Stimulated activated CD8-positive, alpha-beta memory T cell treated with anti-CD3 and anti-CD28 coated beads, Interleukin-4, amount 100 ng/mL, for 48 hours (primary cell): ENCODE measurements around the gene UBE2M.

Experiments used
- DNase-seq: peaks from one replicate; pipeline ENCODE4 v3.0.0-alpha.2; 2020

UBE2M gene

DNA sequence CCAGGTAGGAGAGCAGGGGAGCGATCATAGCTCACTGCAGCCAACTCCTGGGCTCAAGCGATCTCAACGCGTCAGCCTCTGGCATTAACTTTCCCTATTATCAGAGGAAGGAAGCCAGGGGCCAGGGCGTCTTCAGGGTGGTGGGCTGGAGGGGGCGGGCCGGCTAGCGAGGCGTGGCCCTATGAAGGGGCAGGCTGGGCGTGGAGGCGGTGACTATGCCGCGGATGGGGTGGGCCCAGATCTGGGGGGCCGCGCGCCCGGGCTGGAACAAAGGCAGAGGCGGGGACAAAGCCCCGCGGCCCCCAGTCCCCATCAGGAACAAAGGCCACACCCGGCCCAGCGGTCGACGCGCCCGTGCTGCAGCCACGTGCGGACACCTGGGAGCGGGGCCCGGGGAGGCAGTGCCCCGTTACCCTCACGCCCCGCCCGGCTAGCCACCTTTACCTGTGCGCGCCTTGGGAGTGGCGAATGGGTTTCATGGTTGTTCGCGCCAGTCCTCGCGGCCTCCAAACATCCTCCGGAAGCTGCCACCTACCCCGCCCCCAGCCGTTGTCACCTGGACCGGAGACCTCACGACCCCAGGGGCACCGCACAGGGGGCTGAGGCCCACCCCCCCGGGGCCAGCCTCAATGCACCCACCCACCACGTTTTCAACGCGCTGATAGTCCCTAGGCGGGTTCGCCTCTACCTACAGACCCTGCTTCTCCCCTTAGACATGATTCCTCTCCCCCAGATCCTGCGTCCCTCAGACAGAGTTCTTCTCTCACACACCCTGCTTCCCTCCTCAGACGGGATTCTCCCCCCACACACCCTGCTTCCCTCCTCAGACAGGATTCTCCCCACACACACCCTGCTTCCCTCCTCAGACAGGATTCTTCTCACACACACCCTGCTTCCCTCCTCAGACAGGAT lies 19.9 kb downstream of the UBE2M start:
- DNase-seq, result peak; percentile 71

DNA sequence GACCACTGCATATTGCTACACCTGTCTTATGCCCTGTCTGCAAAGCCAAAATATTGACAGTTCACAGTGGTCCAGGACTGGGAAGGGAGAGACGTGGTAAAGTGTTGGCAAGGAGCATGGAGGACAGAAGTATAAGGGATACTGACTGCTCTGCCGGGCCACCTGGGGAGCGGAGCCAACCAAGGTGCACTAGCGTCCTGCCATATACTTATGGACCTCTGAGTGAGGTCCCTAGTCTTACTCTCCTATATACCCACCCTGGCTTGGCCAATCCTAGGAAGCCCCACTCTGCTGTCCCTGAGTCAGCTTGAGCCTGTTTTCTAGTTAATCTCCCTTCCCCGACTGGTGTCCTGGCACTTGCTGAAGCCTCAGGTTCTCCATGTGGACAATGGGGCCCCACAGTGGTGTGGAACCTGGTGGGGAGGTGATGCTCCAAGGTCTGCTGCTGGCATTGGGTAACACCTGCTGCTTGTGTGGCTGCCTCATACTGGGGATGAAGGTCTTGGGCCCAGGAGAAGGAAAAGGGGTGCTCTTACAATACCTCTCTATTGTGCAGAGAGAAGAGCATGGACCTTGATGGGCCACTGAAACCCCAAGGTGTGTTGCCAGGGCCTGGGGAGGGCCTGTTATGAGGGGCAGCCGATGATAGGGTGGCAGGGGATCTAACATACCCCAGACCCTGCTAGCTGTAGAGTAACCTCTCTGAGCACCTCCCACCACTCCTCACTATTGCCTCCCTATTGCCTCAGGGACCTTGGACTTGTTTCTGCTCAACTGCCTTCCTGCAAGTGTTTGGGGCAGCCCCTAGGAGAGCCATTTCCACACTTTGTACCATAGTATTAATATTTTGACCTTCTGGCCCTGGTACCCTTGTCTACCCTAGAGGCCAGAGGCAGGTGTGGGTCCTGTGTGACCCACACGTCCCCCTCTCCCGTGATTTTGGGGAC lies 21.3 kb downstream of the UBE2M start:
- no peak for DNase-seq

DNA sequence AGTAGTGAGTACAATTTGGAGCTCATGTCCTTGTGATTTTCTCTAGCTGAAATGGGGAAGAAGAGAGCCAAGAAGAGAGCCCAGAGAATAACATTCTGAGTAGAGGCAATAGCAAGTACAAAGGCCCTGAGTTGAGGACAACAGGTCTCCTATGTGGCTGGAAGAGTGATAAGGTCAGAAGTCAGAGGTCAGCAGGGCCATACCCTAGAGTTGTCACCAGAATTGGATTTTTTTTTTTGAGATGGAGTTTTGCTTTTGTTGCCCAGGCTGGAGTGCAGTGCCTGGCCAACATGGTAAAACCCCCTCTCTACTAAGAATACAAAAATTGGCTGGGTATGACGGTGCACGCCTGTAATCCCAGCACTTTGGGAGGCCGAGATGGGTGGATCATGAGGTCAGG lies 22.6 kb downstream of the UBE2M start:
- no peak for DNase-seq

- DNase-seq, result no peak
These were observed 27.2 kb downstream of the UBE2M start for GRCh38 chr19:58531034-58531840.

DNA sequence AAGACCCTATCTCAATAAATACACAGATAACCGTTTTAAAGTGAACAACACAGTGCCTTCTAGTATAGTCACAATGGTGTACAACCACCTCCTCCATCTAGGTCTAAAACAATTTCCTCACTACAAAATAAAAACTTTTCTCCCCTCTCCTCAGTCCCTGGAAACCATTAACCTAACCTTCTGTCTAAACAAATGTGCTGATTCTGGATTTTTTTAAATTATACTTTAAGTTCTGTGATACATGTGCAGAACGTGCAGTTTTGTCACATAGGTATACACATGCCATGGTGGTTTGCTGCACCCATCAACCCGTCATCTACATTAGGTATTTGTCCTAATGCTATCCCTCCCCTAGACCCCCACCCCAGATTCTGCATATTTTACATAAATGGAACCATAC lies 29.0 kb downstream of the UBE2M start:
- DNase-seq, result no peak

- DNase-seq, result no peak
These were observed 35.7 kb downstream of the UBE2M start for GRCh38 chr19:58522709-58523108.

DNA sequence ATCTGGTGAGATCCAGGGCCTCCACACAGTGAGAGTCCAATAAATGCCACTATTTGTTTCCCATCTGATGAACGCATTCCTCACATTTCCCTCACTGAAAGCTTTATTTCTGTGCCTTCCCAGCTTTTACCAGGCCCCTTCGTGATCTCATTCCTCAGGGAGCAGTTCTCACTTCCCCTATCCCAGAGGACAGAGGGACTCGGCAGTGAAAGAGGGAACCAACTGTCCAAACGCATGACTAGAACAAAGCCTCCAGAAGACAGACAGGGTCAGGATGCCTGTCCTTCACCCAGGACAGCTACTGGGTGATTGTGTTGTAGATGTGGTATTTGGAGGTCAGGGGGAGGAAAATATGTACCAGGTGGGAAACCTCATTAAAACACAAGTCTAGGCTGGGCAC lies 36.8 kb downstream of the UBE2M start:
- no peak for DNase-seq

- no peak for DNase-seq
These were observed 38.2 kb downstream of the UBE2M start for GRCh38 chr19:58520257-58520599.

DNA sequence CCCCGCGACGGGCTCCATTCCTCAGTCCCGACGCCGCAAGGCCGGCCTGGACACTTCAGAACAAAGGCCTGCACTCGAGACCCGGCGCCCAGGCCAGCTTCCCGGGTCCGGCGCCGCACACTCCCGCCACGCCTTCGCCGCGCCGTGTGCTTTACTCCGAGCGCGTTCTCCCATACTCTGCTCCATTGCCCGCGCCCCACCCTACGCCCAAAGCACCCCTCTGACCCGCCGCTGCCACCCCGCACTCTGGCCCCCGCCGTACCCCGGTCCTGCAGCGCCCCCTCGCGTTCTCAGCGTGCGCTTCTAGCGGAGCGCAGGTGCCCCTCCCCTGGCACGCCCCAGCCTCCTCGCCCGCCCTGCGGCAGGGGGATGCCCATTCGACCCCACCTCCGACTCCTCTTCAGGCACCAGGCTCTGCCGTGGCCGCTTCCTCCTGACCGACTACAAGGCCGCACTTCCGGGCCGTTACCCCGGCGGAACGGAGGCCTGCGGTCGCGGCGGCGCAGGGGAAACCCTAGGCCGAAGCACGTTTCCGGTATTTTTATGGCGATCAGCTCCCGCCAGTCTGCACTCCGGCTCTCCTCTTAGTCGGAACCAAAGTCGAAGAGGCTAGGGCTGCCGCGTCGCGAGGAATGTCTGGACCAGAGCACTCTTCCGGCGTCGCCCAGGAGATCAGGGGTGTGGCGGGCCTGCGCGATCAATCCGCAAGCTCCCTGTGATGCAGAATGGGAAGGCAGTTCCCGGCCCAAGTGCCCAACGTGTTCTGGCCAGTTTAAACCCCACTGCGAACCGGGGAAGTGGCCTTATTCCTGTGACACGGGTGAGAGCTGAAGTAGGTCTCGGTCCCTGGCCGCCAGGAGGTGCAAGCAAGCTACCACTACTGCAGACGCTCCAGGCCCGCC lies 38.8 kb downstream of the UBE2M start, which contains the start of gene ZBTB45:
Gene ZBTB45, minus strand, starts transcription at position 456 of the 902 bp plus-strand sequence. CDS start 2,137 bp downstream, outside the sequence.
- peak; percentile 96 for DNase-seq

DNA sequence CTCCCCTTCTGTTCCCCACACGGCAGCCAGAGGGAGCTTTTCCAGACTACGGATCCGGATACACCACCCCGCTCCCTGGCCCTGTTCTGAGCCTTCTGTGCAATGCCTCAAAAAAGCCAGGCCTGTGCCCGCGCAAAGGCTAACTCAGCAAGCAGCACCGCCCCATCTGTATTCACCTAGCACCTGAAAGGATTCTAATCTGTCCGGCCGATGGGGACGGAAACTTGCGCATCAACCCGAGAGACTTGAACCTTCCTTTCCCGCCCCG lies 39.4 kb downstream of the UBE2M start:
- DNase-seq, result peak; percentile 71

DNA sequence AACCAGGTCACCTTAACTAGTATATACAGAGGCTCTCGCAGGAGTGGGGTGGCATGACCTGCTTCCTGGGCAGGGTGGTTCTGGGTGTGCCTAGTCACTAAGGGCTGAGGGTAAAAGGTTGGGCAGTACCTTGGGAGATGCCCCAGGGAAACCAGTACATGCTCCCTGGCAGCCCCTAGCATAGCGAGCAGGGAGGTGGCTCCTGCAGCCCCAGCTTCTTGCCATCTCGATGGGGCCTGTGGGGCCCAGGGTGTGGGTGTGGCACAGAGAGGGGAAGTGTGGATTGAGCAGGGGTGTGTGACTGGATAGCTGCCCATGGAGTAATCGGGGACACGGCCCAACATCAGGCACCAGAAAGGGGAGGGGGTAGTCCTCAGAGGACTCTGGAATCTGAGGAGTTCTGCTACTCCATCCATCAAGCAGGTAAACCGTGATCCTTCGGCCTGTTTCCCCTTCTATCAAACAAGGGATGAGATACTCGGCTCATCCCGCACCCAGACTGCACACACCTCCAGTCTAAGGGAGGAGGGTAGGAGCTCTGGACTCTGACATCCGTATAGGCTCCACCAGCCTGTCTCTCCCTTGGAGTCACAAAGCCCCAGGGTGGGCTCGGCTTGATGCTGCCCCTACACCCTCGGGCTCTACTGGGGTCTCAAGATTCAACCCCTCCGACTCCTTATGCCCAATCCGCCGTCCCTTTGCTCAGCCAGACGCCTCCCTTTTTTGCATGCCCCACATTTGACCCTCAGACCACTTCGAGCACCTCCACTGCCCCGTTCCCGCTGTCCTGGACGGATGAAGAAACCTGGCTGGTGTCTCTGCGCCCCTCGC lies 39.9 kb downstream of the UBE2M start:
- DNase-seq, result no peak

GRCh38 chr19:58516964-58517833 lies 41.2 kb downstream of the UBE2M start:
- DNase-seq, result no peak

- no peak for DNase-seq
These were observed 42.1 kb downstream of the UBE2M start for GRCh38 chr19:58516246-58516836.

DNA sequence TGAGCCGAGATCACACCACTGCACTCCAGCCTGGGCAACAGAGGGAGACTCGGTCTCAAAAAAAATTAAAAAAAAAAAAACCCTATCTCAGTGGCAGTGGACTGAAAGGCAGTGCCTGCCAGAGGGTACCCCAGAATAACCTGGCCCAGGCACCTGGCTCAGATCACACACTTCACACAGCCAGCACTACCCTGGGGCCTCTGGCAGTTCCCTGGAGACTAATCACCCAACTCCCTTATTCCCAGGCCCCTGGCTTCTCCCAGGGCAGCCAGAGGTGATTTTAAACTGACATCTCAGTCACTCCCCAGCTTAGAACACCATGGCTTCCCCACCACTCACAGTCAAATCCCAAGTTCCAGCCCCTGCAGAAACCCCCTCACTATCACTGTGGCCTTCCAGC lies 43.2 kb downstream of the UBE2M start:
- DNase-seq, result no peak

DNA sequence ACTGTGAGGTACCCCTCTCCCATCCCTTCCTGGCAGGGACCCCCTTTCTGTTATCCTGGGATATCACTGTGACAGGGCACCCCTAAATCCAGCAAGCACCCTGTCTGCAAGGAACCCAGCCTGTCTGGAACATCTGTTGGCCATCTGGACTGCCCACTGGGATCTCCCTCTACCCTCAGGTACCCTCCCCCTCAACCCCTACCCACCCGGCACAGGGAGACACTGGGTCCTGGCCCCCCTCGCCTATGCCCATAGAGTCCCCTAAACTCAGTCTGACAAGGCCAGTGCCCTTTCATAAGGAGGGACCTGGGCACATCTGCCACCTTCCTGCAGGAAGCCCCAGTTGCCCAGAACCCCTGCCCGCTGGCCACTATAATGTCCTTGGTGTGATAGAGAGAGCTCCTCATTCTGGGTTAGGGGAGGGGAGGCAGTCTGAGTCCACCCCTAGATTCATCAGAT lies 43.8 kb downstream of the UBE2M start:
- no peak for DNase-seq

DNA sequence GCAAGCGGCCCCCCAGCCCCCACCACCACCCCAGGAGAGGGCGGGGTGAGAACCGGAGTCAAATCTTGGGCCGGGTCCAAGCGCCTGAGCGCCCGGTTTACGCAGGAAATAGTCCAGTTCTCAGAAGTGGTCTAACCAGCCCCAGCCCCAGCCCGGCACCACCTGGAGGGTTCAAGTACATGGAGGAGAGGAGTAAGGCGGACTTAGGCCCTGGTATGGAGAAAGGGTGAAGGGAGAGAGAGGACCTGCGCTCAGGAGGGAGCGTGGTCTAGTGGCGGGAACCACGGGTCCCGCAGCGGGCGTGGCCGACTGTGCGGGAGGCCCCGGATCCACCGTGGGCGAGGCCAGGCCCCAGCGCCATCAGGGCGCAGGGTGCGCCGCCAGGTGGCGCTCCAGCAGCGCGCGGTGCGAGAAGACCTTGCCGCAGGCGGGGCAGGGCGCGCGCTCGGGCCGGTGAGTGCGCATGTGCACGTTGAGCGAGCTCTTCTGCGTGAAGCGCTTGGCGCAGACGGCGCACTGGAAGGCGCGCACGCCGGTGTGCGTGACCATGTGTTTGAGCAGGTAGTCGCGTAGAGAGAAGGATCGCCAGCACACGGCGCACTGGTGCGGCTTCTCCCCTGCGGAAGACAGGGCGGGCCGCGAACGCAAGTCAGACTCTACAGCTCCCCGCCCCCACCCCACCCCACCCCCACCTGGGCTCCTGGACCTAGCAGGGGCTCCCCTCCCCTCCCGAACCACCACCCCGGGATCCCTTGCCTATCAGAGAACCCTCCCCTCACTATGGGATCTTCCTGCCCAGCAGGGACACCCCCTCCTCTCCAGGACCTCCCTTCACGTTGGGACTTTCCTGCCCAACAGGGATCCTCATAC lies 44.5 kb downstream of the UBE2M start:
- DNase-seq, result peak; percentile 97

GRCh38 chr19:58513213-58513693 lies 45.2 kb downstream of the UBE2M start:
- DNase-seq, result no peak
